ENCODE measurements around the gene STK16. TPM values are rescaled to one million over a fixed set of nuclear protein-coding genes. Genes with fewer than 3 reads are reported as not detected.

STK16 gene
- total and polyA plus RNA-seq, 2 of the 13 experiments (the other 11 are each of a cell fraction or from before 2014, with no cell fraction given): 28.0 to 50.9 TPM

- CTCF ChIA-PET (ENCODE audit: low intra/inter-chr PET ratio, low total read pairs): interaction anchor here (0.9 to 5.4 kb wide), 5 partner anchors 17 to 118 kb away, joined by 3 to 88 read pairs (median 4); partner anchors contain the start of genes NHEJ1, TUBA4A and TUBA4B
- ATAC-seq: peak; percentile 61
- intact Hi-C loops (cut with micrococcal nuclease; ENCODE audit: unreplicated experiment): loop anchor here (1.0 kb wide), 1 partner anchor 118 kb away; the partner anchor contains the start of gene NHEJ1
- TF ChIP-seq ZNF224 (CRISPR knock-in tag; IDR thresholded peaks at IDR 0.05) (no peak), FOXK1 (CRISPR knock-in tag; IDR thresholded peaks at IDR 0.05; ENCODE audit: borderline replicate concordance, low read depth) (no peak), MTA1 (CRISPR knock-in tag; IDR thresholded peaks at IDR 0.05; ENCODE audit: borderline replicate concordance) (0 out of 2 replicates have a peak, but pooled peaks have one; percentile 41), ZNF138 (CRISPR knock-in tag; IDR thresholded peaks at IDR 0.05; ENCODE audit: low read depth) (no peak), ZNF598 (CRISPR knock-in tag; IDR thresholded peaks at IDR 0.05; ENCODE audit: borderline replicate concordance) (no peak), CERS6 (CRISPR knock-in tag; IDR thresholded peaks at IDR 0.05) (no peak), ZBTB39 (CRISPR knock-in tag; IDR thresholded peaks at IDR 0.05) (no peak), ZBTB1 (CRISPR knock-in tag; IDR thresholded peaks at IDR 0.05; ENCODE audit: borderline replicate concordance) (no peak), DNMT1 (CRISPR knock-in tag; IDR thresholded peaks at IDR 0.05) (no peak), MZF1 (CRISPR knock-in tag; IDR thresholded peaks at IDR 0.05; ENCODE audit: borderline replicate concordance) (no peak), ZNF605 (CRISPR knock-in tag; IDR thresholded peaks at IDR 0.05) (0 out of 2 replicates have a peak, but pooled peaks have one; percentile 21), MED13 (CRISPR knock-in tag; IDR thresholded peaks at IDR 0.05) (no peak), ZNF143 (CRISPR knock-in tag; IDR thresholded peaks at IDR 0.05) (no peak)
- TF ChIP-seq, protein P1, sequence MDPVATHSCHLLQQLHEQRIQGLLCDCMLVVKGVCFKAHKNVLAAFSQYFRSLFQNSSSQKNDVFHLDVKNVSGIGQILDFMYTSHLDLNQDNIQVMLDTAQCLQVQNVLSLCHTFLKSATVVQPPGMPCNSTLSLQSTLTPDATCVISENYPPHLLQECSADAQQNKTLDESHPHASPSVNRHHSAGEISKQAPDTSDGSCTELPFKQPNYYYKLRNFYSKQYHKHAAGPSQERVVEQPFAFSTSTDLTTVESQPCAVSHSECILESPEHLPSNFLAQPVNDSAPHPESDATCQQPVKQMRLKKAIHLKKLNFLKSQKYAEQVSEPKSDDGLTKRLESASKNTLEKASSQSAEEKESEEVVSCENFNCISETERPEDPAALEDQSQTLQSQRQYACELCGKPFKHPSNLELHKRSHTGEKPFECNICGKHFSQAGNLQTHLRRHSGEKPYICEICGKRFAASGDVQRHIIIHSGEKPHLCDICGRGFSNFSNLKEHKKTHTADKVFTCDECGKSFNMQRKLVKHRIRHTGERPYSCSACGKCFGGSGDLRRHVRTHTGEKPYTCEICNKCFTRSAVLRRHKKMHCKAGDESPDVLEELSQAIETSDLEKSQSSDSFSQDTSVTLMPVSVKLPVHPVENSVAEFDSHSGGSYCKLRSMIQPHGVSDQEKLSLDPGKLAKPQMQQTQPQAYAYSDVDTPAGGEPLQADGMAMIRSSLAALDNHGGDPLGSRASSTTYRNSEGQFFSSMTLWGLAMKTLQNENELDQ (CRISPR knock-in tag; IDR thresholded peaks at IDR 0.05; ENCODE audit: borderline replicate concordance): no peak
- TF ChIP-seq, protein P2, sequence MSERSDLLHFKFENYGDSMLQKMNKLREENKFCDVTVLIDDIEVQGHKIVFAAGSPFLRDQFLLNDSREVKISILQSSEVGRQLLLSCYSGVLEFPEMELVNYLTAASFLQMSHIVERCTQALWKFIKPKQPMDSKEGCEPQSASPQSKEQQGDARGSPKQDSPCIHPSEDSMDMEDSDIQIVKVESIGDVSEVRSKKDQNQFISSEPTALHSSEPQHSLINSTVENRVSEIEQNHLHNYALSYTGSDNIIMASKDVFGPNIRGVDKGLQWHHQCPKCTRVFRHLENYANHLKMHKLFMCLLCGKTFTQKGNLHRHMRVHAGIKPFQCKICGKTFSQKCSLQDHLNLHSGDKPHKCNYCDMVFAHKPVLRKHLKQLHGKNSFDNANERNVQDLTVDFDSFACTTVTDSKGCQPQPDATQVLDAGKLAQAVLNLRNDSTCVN (CRISPR knock-in tag; IDR thresholded peaks at IDR 0.05; ENCODE audit: borderline replicate concordance): peak; percentile 56; the same call in 1 of the 2 replicates
Observed at GRCh38 chr2:219277703-219278654, 32.7 kb downstream of the STK16 start.

More at GRCh38 chr2:219277703-219278654, 32.7 kb downstream of the STK16 start:
- POLR2A ChIA-PET: interaction anchor here (1.0 to 3.3 kb wide), 19 partner anchors 8 to 276 kb away, joined by 3 to 70 read pairs (median 14); partner anchors contain the start of genes ABCB6, ANKZF1, ATG9A and CNPPD1
- Histone ChIP-seq H3K4me3 (replicated peaks in 1 of 3; ENCODE audit: insufficient read depth in 1 of 3, low read depth in 2 of 3, low read length in 3 of 3) (peak overlapping the region; percentile 59 to 77 (median 73)), H3K36me3 (replicated peaks in 1 of 2; ENCODE audit: control insufficient read depth in 1 of 2, insufficient read depth in 2 of 2, low read length in 2 of 2) (peaks cover 2 to 4% of the 10 kb centered on the region in 2 experiments; a peak in 2 of 5 replicates), H3K9ac (ENCODE audit: insufficient read depth, low read depth, low read length) (peak overlapping the region; percentile 80; the same call in 1 of the 2 replicates), H3K27me3 (ENCODE audit: control insufficient read depth in 1 of 2, insufficient read depth in 2 of 2, low read length in 2 of 2) (peaks cover 0 to 9% of the 10 kb centered on the region in 2 experiments; a peak in 1 of 5 replicates), H3K4me2 (ENCODE audit: low read depth, low read length) (peak overlapping the region; percentile 96), H3K9me3 (ENCODE audit: low read length) (no peaks in the 10 kb centered on the region), H4K20me1 (ENCODE audit: insufficient read depth, low read length) (no peaks in the 10 kb centered on the region), H2AFZ (ENCODE audit: low read length) (peak overlapping the region; percentile 66), H3K79me2 (ENCODE audit: insufficient read depth, low read length) (no peaks in the 10 kb centered on the region), H3K4me1 (ENCODE audit: insufficient read depth, low read length) (peaks cover 42% of the 10 kb centered on the region), H3K27ac (ENCODE audit: extremely low read length, insufficient read depth, low read length) (no peak overlapping the region)
- in situ Hi-C loops (cut with HindIII; ENCODE audit: extremely low pct_ligation_motif_present, low pct_unique_long_range_greater_than_20kb): no loop called here
- FAIRE-seq: peak; percentile 92
- WGBS (ENCODE audit: low lambda C conversion rate): 31% methylated on average over 21 of the region's 25 CpGs
- no TSS peak for BruUV-seq (replicated peaks)
- DNase-seq (ENCODE audit: low spot score): peak; percentile 69
